NCI-H345 (cell line): ENCODE results near the gene DHX35.
"Not testable (repeated sequence)": the region's sequence is repeated elsewhere in the genome, so short reads cannot be mapped to it uniquely, and the experiment has no call there.

Experiments
- DNase-seq: peaks from one replicate; lab custom pipeline; 2025; lab: John Stamatoyannopoulos, UW

The DHX35 gene

DNA sequence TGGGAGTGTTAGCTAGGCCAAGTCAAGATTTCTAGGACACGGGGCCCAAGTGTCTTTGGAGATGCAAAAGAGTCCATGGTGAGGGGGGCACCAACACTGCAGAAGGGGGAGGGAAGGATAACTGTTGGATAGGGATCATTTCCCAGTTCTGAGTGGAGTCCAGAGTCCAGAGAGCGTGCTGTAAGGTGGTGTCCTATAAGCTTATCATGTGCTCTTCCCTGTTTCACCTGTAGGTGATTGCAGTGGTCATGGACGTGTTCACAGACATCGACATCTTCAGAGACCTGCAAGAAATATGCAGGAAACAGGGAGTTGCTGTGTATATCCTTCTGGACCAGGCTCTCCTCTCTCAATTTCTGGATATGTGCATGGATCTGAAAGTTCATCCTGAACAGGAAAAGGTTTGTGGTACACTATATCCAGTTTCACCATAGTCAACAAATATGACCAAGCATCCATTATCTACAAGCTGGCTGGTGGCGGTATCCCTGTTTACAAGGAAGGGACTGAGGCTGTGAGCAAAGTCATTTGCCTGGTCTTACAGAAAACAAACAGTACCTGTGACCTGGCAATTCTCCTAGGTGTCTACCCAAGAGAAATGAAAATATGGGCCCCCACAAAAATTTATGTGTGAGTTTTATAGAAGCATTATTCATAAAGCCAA, 20.3 kb upstream of the DHX35 start:
- DNase-seq = no peak

DNA sequence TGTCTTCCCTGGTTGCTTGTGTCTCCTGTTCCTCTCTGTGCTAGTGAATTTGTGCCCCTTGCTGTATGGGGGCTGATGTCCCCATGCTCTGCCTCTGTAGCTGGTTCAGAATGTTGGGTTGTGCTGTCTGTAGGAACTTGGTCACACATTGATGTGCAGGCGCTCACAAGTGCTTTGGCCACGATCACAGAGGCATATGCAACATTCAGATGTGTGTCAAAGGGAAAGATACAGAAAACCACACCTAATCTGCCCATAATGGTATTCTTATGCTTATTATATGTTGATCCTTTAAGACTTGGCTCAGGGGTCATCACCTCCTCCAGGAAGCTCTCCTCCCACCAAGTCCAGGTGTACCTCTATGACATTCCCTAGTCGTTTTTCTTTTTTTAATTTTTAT, 17.1 kb upstream of the DHX35 start:
- no peak for DNase-seq

- DNase-seq = no peak
These were observed 15.3 kb upstream of the DHX35 start for GRCh38 chr20:38946836-38947235.

DNA sequence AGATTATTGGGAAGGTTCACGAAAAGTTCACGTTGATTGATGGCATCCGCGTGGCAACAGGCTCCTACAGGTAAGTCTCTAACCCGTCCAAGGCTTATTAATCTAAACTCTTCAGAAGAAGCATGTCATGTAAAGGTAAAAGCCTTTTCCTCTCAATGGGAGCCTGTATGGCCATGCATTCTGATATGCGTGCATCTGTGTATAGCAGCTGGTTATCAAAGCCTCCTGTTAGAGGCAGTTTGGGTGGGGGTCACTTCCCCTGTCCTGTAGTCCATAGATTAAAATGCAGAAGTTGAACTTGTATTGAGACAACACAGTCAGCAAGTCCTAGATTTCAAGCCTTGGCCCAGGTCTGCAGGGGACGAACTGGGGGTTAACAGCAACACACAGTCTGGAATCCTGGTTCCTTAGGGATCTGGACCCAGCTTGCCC, 14.2 kb upstream of the DHX35 start:
- no peak for DNase-seq

DNA sequence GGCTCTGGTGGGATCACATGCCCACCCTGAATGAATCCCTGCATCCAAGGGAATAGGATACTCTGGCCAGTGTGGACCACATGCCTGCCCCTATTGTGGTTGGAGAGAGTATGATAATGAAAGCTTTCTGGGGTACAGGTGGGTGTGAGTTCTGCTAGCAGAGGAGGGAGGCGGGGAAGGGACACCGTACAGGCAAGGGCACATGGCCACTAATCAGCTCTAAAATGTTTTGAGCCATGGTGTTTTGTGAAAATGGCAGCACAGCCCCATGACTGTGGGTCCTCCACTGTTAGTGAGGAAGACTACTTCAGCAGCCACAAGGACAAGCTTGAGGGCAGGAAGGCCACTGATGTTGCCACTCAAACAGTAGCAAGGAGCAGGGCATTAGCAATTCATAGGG, 11.9 kb upstream of the DHX35 start:
- DNase-seq = no peak

- no peak for DNase-seq
These were observed 10.5 kb upstream of the DHX35 start for GRCh38 chr20:38951611-38952010.

GRCh38 chr20:38952153-38952552, 10.0 kb upstream of the DHX35 start:
- DNase-seq = no peak

GRCh38 chr20:38953630-38954340, 8.4 kb upstream of the DHX35 start:
- DNase-seq = no peak

DNA sequence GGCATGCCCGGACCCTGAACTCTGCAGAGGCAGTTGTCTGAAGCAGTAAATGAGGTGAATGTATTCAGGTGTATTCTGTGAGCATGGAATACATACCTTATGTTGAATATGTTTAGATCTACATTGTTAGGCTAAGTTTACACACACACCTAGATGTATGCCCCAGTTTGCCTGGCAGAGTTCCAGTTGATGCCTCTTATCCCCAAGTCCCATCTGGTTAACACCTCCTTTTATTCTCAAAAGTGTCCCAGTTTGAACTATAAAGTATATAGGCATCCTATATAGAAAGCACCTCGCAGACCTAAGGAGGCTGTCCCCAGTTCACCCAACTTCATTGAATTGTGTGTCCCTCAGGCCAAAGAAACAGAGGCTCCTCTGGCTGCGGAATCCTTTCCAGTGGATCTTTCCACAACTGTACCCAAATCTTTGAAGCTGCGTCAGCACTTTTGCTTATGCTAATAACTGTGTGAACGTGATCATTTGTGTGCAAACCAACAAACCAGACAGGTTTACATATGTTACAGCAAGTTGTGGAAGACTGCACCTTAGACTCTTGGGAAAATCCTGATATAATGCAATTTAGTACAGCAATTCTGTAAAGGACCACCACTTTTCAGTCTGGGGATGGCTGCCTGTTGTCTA, 4.8 kb upstream of the DHX35 start:
- DNase-seq = peak; percentile 5

DNA sequence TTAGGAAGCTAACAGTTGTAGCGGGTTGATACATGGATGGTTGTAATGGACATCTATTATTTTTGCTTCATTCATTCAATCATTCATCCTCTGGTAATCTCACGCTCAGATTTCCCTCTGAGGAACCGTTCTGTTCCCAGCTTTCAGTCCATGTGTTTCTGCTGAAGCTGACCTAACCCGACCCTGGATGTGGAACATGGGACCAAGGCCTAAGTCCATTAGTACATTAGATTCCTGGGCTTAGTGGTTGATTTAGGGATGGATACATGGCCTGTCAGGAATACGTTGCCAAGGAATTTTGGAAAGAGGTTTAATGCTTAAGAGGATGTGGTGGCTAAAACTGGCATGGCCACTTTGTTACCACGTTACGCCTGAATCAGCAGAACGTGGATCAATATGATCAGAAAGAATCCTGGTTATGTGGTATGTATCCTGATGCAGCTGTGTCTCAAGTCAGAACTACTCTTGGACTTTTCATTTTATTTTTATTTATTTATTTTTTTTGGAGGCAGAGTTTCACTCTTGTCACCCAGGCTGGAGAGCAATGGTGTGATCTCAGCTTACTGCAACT, 4.1 kb upstream of the DHX35 start:
- no peak for DNase-seq

DNA sequence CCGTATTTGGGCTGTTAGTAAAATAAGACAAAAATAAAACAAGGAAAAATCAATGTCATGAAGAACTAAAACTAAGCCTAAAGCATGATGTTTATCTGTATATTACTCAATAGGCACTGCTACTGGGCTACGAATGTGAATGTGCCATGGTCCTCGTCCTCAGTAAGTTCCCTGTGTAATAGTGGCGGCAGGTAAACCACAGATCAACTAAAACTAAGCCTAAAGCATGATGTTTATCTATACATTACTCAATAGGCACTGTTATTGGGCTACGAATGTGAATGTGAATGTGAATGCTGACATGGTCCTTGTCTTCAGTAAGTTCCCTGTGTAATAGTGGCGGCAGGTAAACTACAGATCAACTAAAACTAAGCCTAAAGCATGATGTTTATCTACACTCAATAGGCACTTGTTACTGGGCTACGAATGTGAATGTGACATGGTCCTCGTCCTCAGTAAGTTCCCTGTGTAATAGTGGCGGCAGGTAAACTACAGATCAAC, 1.9 kb upstream of the DHX35 start:
- DNase-seq = not testable (repeated sequence)

DNA sequence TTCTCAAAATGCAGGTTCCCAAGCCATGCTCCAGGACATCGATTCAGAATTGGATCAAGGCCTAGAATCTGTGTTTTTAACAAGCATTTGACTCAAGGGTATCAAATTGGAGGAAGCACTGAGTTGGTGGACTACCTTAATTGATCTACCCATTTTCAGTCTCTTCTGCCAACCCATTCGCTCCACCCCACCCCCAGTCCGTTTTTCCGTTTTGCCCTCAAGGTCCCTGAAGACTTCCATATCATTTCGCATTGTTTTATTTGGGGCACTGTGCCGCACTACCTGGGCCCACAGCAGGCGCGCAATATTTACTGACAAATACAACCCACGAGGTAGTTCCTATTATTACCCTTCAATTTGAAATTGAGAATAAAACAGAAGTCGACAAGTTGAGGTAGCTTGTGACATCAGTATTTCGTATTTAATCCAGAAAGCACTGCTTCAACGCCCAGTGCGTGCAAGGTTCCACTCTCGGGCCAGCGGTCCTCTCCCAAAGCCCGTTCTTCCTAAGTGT, 557 bp upstream of the DHX35 start:
- no peak for DNase-seq

DNA sequence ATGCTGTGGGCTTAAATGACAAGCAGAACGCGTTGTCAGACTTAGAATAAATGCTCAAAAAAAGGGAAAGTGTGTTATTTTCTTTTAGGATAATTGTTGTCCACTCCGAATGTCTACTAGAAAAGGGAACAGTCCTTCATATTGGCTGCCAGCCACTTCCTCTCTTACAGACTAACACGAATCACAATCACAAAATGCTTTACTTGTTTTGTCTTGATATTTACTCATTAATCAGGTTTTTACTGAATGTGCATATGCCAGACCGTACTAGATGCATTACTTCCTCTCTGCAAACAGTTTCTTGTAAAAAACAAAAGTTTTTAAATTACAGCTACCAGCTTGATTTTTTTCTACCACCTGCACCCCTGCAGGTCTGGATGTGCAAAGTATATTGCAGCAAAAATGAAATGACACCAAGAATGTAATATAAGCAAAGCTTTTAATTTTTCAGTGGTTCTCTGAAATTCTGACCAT, 821 bp downstream of the DHX35 start:
- DNase-seq = no peak

- DNase-seq = no peak
These were observed 1.6 kb downstream of the DHX35 start for GRCh38 chr20:38963745-38964144.

- DNase-seq = no peak
These were observed 3.1 kb downstream of the DHX35 start for GRCh38 chr20:38965264-38965663.

DNA sequence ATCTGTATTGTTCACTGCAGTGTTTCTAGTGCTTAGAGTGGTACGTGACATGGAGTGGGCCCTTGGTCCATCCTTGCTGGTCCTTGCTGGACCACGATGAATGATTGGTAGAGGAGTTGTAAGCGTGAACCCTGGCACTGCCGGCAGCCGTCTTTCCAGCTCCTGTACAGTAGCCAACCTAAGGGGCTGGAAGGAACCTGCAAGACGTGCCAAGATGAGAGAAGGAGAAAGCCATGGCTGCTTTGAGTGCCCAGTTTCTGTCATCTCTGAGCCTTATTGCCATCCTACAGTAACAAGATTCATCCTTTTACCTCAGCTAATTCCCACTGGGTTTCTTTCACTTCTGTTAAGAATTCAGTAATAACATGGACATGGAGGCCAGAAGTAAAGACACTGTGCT, 5.9 kb downstream of the DHX35 start:
- no peak for DNase-seq

DNA sequence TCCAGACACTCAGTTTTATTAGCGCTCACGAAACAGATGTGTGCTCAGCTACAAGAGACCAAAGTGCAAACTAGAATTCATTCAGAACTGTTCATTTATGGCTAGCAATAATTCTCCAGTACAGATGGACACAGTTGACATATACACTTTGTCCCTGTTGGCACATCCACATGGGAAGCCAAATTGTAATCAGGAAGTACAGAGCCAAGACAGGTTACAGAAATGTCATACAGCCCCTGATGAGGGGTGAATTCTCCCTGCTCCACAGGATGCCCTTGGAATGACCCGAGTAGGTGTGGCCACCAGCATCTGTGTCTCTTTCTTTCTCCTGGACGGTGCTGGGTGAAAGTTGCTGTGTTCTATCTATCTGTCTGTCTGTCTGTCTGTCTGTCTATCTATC, 7.6 kb downstream of the DHX35 start:
- no peak for DNase-seq

DNA sequence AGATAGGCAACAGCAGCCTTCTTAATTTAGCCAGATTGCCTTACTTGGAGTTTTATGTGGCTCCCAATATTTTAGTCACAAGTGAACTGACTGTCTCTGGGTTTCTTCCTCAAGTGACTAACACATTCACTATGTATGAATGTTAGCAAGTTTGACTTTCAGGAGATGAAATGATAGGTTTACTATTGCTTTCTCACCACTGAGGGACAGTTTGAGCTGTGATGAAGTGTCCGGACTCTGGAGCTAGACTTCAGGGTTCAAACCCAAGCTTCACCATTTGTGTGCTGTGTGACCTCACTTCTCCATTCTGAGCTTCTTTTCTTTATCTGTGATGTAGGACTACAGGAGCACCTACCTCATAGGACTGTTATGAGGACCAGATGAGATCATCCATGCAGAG, 8.2 kb downstream of the DHX35 start:
- DNase-seq = no peak

GRCh38 chr20:38973107-38973506, 11.0 kb downstream of the DHX35 start:
- DNase-seq = no peak

DNA sequence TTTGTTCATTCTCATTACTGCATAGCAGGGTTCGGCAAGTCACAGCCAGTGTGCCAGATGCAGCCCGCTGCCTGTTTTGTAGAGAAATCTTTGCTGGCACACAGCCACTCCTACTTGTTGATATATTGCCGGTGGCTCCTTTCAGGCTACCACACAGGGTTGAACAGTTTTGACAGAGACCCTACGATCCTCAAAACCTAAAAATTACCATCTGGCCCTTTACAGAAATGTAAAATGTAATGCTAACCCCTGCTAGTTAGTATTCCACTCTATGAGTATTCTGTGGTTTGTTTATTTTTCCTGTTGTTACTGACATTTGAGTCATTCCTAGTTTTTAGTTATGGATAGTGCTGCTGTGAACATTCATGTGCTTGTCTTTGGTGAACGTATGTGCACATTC, 11.5 kb downstream of the DHX35 start:
- DNase-seq = no peak

DNA sequence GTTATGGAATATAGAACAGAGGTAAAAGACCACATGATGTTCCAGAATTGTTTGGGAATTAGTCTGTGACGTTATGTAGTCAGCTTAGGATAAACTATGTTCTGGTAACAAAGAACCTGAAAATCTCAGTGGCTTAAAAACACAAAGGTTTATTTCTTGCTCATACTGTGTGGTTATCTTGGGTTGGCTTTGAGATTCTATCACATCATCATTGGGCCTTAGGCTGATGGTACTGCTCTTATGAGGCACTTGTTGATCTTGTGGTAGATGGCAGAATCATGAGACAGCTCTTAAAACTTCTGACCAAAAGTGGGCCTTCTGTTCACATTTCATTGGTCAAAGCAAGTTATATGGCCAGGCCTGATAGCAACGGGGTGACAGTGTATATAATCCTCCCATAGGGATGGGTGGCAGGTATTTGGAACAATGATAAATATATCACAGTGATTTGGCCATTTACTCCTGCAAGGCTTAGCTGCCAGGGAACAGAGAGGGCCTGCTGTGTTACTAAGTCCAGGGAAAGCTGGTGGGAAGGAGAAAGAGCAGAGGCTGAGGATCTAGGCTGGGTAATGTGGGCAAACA, 13.5 kb downstream of the DHX35 start:
- DNase-seq = no peak

DNA sequence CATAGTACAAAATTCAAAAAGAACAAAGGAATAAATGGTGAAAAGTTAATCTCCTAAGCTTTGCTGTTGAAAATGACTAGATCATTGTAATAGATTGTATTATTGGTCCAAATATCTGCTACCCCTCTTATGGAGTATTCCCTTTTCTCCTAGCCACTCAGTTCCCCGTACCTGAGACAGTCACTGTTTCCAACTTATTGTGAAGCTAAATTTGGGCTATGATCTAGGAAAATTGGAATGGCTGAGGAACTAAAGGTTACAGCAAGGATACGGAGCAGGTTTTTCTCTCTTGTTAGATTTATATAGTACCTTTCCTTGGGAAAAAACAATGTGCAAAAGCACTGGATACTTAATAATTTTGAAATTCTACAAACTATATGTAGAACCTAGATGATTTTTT, 17.3 kb downstream of the DHX35 start:
- DNase-seq = no peak
